HepG2 (cell line): ENCODE results near the gene TMEM164.

Experiments used
- CEBPZ ChIP-seq: IDR thresholded peaks from 2 replicates; pipeline ENCODE4 v1.6.1; 2012; ENCODE audit warnings: low read length, improper control_type of control experiment
- GABPB1 ChIP-seq: IDR thresholded peaks from 2 replicates; pipeline ENCODE4 v1.6.1; 2016; ENCODE audit warnings: mild to moderate bottlenecking, missing genetic modification reagents, moderate library complexity, missing compliant biosample characterization
- REST ChIP-seq, 2 experiments: IDR thresholded peaks; 2 replicates each; pipeline ENCODE4 v1.6.1; 2011 to 2012; ENCODE audit warnings: low read length in 2 of 2, borderline replicate concordance in 1 of 2, low read depth in 1 of 2, mild to moderate bottlenecking in 1 of 2, moderate library complexity in 1 of 2
- TCF12 ChIP-seq, 2 experiments: fragments of 450-650 bp in 1 of 2; sonication (generic) in 1 of 2; formaldehyde crosslinking in 1 of 2; IDR thresholded peaks; 2 replicates each; pipeline versions ENCODE4 v1.6.1 to v1.8.0; 2017 to 2022; ENCODE audit warnings: antibody characterized with exemption in 1 of 2, mild to moderate bottlenecking in 1 of 2, missing genetic modification reagents in 1 of 2, moderate library complexity in 1 of 2
- ZNF563 ChIP-seq: sonication (generic); formaldehyde crosslinking; IDR thresholded peaks from 2 replicates; pipeline ENCODE4 v1.8.0; 2022; ENCODE audit warnings: mild to moderate bottlenecking, moderate library complexity, missing genetic modification reagents

DNA sequence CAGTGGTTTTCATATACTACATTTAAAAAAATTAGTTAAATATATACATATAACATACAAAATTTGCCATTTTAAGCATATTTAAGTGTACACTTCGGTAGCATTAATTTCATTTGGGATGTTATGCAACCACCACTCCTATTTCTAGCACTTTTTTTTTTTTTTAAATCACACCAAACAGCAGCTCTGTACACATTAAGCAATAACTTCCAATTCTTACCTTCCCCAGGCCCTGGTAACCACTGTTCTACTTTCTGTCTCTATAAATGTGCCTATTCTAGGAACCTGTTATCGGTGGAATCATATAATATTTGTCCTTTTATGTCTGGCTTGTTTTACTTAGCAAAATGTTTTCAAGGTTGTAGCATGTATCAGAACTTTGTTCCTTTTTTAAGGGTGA lies 39.1 kb downstream of the TMEM164 start:
- TF ChIP-seq ZNF563 (CRISPR knock-in tag) (no peak), REST (IDR thresholded peaks at IDR 0.05; ENCODE audit: borderline replicate concordance in 1 of 2, low read depth in 1 of 2, low read length in 2 of 2) (no peak), GABPB1 (no peak), TCF12 (IDR thresholded peaks at IDR 0.05) (no peak), TCF12 (CRISPR knock-in tag; IDR thresholded peaks at IDR 0.05) (no peak), CEBPZ (no peak)
